Measurements from ENCODE around the gene C1orf232. TPM values are rescaled to one million over a fixed set of nuclear protein-coding genes. Genes with fewer than 3 reads are reported as not detected.

The C1orf232 gene
- total and polyA plus RNA-seq, 7 donors: not detected

DNA sequence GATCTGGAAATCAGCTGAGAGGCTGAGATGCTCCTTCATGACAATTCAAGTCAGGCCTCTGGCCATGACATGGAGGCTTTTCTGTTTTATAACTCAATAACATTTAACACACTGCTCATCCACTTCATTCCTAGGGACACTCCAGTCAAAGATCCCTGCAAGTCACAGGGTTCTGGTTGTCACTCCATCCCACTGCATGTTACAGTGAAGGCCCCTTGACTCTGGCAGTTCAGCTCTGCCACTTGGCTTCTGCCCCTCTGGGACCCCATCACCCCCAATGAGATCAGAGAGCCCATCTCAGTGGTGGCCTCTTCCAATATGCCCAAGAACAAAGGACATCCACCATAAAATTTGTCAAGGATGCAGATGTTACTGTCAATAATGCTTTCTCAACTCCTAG, 19.9 kb downstream of the C1orf232 start:
- ATAC-seq: no peak
- intact Hi-C loops (cut with DNase I): no loop called here
- TF ChIP-seq, protein P1, sequence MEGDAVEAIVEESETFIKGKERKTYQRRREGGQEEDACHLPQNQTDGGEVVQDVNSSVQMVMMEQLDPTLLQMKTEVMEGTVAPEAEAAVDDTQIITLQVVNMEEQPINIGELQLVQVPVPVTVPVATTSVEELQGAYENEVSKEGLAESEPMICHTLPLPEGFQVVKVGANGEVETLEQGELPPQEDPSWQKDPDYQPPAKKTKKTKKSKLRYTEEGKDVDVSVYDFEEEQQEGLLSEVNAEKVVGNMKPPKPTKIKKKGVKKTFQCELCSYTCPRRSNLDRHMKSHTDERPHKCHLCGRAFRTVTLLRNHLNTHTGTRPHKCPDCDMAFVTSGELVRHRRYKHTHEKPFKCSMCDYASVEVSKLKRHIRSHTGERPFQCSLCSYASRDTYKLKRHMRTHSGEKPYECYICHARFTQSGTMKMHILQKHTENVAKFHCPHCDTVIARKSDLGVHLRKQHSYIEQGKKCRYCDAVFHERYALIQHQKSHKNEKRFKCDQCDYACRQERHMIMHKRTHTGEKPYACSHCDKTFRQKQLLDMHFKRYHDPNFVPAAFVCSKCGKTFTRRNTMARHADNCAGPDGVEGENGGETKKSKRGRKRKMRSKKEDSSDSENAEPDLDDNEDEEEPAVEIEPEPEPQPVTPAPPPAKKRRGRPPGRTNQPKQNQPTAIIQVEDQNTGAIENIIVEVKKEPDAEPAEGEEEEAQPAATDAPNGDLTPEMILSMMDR (IDR thresholded peaks at IDR 0.05): no peak

GRCh38 chr1:26145960-26146294, 22.8 kb downstream of the C1orf232 start:
- Histone ChIP-seq H3K4me3 (no peak overlapping the region), H3K27me3 (ENCODE audit: insufficient read depth in 3 of 3, low read length in 2 of 3) (no peaks in the 10 kb centered on the region), H3K27ac (no peak overlapping the region), H3K4me1 (no peaks in the 10 kb centered on the region), H3K36me3 (ENCODE audit: insufficient read depth in 1 of 2, low read depth in 1 of 2) (no peaks in the 10 kb centered on the region), H3K9me3 (no peaks in the 10 kb centered on the region)
- intact Hi-C loops (cut with DNase I): loop anchor here (1.0 to 2.0 kb wide), 3 partner anchors 40 to 109 kb away; no protein-coding TSS in a partner anchor
- ATAC-seq (no peak), DNase-seq (no peak)
- 47 to 63% (median 59%) methylated on average over 4 to 6 of the region's 6 CpGs for WGBS, 3 donors
- TF ChIP-seq, protein P1 (IDR thresholded peaks at IDR 0.05): no peak

More for the DNA sequence above, 19.9 kb downstream of the C1orf232 start:
- Histone ChIP-seq H3K4me1 (no peaks in the 10 kb centered on the region), H3K36me3 (ENCODE audit: insufficient read depth in 1 of 2, low read depth in 1 of 2) (no peaks in the 10 kb centered on the region), H3K4me3 (no peak overlapping the region), H3K27ac (no peak overlapping the region), H3K9me3 (no peaks in the 10 kb centered on the region), H3K27me3 (ENCODE audit: insufficient read depth in 3 of 3, low read length in 2 of 3) (no peaks in the 10 kb centered on the region)
- DNase-seq: no peak

GRCh38 chr1:26145041-26145959, 23.5 kb downstream of the C1orf232 start:
- intact Hi-C loops (cut with DNase I): loop anchor here (1.0 to 2.0 kb wide), 3 partner anchors 39 to 108 kb away; no protein-coding TSS in a partner anchor
- DNase-seq (peak; percentile 76 to 86), ATAC-seq (peak; percentile 93 to 98 (median 96))
- Histone ChIP-seq H3K9me3 (no peaks in the 10 kb centered on the region), H3K36me3 (ENCODE audit: insufficient read depth in 1 of 2, low read depth in 1 of 2) (no peaks in the 10 kb centered on the region), H3K4me1 (no peaks in the 10 kb centered on the region), H3K27ac (no peak overlapping the region), H3K27me3 (ENCODE audit: insufficient read depth in 3 of 3, low read length in 2 of 3) (no peaks in the 10 kb centered on the region), H3K4me3 (no peak overlapping the region)
- 26 to 28% (median 26%) methylated on average over 19 of the region's 19 CpGs for WGBS, 3 donors
- TF ChIP-seq, protein P1 (IDR thresholded peaks at IDR 0.05): peak; percentile 85

GRCh38 chr1:26142159-26142558, 26.6 kb downstream of the C1orf232 start:
- H3K27ac ChIP-seq: no peak overlapping the region
- 84 to 89% (median 84%) methylated on average over 8 of the region's 8 CpGs for WGBS, 3 donors
- intact Hi-C loops (cut with DNase I): no loop called here
- TF ChIP-seq, protein P1 (IDR thresholded peaks at IDR 0.05): no peak
- no peaks in the 10 kb centered on the region for H3K9me3 ChIP-seq
- no peaks in the 10 kb centered on the region for H3K27me3 ChIP-seq (ENCODE audit: insufficient read depth in 3 of 3, low read length in 2 of 3)
- H3K36me3 ChIP-seq (ENCODE audit: insufficient read depth in 1 of 2, low read depth in 1 of 2): no peaks in the 10 kb centered on the region
- no peak overlapping the region for H3K4me3 ChIP-seq
- no peak for ATAC-seq
- no peaks in the 10 kb centered on the region for H3K4me1 ChIP-seq
- DNase-seq: no peak
